Chondrocyte (in vitro differentiated cells): ENCODE measurements around the gene IP6K3. TPM values are rescaled to one million over a fixed set of nuclear protein-coding genes. Genes with fewer than 3 reads are reported as not detected.

Experiments
- DNase-seq: peaks from one replicate; pipeline ENCODE4 v3.0.0; 2021; ENCODE audit warnings: mixed read lengths, low spot score
- H3K27ac Mint-ChIP-seq: one replicate; pipeline ENCODE4 v1.8.0; 2021; ENCODE audit warnings: mild to moderate bottlenecking, moderate library complexity, mixed read lengths; ENCODE audit not compliant: unreplicated experiment
- H3K27me3 Mint-ChIP-seq: 2 replicates; pipeline ENCODE4 v1.8.0; 2021; ENCODE audit warnings: low read depth, mixed read lengths
- H3K36me3 Mint-ChIP-seq: 2 replicates; pipeline ENCODE4 v1.8.0; 2021; ENCODE audit warnings: low read depth, mixed read lengths
- H3K4me1 Mint-ChIP-seq: 2 replicates; pipeline ENCODE4 v1.8.0; 2021; ENCODE audit warnings: low read depth, mild to moderate bottlenecking, mixed read lengths
- H3K4me3 Mint-ChIP-seq: one replicate; pipeline ENCODE4 v1.8.0; 2021; ENCODE audit warnings: mild to moderate bottlenecking, moderate library complexity, mixed read lengths; ENCODE audit not compliant: unreplicated experiment
- H3K9me3 Mint-ChIP-seq: 2 replicates; pipeline ENCODE4 v1.8.0; 2021; ENCODE audit warnings: low read depth, mixed read lengths
- CTCF ChIP-seq: fragments of 200-600 bp; sonication (generic); IDR thresholded peaks from 2 replicates; pipeline ENCODE4 v1.5.0; 2021; ENCODE audit warnings: antibody characterized with exemption, mild to moderate bottlenecking, moderate library complexity
- total RNA-seq: library from RNA; stranded (reverse); gene quantifications from 3 replicates; pipeline ENCODE4 v1.2.1, GENCODE V29; 2021

IP6K3 gene
- total RNA-seq, 1 donor from 2014 or later = 6.5 TPM

- TF ChIP-seq CTCF = no peak
- H3K4me3 Mint-ChIP-seq = no peak overlapping the region
- H3K4me1 Mint-ChIP-seq = peaks cover 20% of the 10 kb centered on the region
- no peak for DNase-seq
- H3K9me3 Mint-ChIP-seq = no peaks in the 10 kb centered on the region
- no peaks in the 10 kb centered on the region for H3K27me3 Mint-ChIP-seq
- H3K27ac Mint-ChIP-seq = no peak overlapping the region
- H3K36me3 Mint-ChIP-seq = no peaks in the 10 kb centered on the region
Measured at GRCh38 chr6:33758815-33759216, 12.1 kb upstream of the IP6K3 start.

- no peak overlapping the region for H3K27ac Mint-ChIP-seq
- no peak for DNase-seq
- peaks cover 20% of the 10 kb centered on the region for H3K4me1 Mint-ChIP-seq
- no peaks in the 10 kb centered on the region for H3K9me3 Mint-ChIP-seq
- H3K36me3 Mint-ChIP-seq = no peaks in the 10 kb centered on the region
- H3K4me3 Mint-ChIP-seq = no peak overlapping the region
- TF ChIP-seq CTCF = no peak
- H3K27me3 Mint-ChIP-seq = no peaks in the 10 kb centered on the region
Measured at GRCh38 chr6:33757906-33758305, 11.2 kb upstream of the IP6K3 start.

GRCh38 chr6:33757113-33757512, 10.4 kb upstream of the IP6K3 start:
- DNase-seq = no peak
- no peak for TF ChIP-seq CTCF
- H3K9me3 Mint-ChIP-seq = no peaks in the 10 kb centered on the region
- no peaks in the 10 kb centered on the region for H3K36me3 Mint-ChIP-seq
- H3K4me1 Mint-ChIP-seq = peaks cover 18% of the 10 kb centered on the region
- no peaks in the 10 kb centered on the region for H3K27me3 Mint-ChIP-seq
- no peak overlapping the region for H3K4me3 Mint-ChIP-seq
- no peak overlapping the region for H3K27ac Mint-ChIP-seq

DNA sequence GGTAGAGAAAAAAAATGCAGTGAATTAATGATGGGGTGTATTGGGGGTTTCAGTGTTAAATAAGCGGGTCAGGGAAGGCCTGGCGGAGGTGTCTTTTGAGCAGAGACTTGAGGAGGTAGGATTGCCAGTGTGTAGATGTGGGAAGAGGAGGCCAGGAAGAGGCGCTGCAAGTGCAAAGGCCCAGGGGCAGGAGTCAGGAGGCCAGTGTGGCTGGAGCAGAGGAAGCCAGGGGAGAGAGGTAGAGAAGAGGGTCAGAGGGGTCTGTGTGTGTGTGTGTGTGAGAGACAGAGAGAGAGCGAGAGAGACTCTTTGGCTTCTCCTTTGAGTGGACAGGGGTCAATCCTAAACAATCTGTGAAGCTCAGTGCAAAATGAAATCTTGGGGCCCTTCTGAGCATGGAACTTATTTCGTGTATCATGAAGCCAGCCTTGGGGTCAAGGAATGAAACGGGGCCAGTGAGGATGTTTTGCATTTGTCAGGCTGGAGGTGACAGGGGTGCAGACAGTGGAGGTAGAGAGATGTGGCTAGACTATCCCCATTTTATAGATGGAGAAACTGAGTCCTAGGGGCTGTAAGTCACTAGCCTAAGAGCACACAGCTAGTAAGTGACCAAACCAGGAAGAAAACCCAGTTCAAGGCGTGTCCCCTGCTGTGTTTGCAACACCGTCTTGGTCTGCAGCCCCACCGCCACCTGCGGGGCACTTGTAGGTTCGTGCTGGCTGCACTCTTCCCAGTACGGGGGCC, 9.7 kb upstream of the IP6K3 start:
- Mint-ChIP-seq H3K27me3 (no peaks in the 10 kb centered on the region), H3K27ac (no peak overlapping the region), H3K4me3 (no peak overlapping the region), H3K9me3 (no peaks in the 10 kb centered on the region), H3K4me1 (peaks cover 17% of the 10 kb centered on the region), H3K36me3 (no peaks in the 10 kb centered on the region)
- DNase-seq = no peak
- no peak for TF ChIP-seq CTCF

- H3K4me1 Mint-ChIP-seq = peaks cover 9% of the 10 kb centered on the region
- no peak for TF ChIP-seq CTCF
- no peak for DNase-seq
- H3K4me3 Mint-ChIP-seq = no peak overlapping the region
- H3K27me3 Mint-ChIP-seq = no peaks in the 10 kb centered on the region
- no peak overlapping the region for H3K27ac Mint-ChIP-seq
- H3K9me3 Mint-ChIP-seq = no peaks in the 10 kb centered on the region
- no peaks in the 10 kb centered on the region for H3K36me3 Mint-ChIP-seq
Measured at GRCh38 chr6:33755070-33755869, 8.6 kb upstream of the IP6K3 start.
